DOHH2 (cell line): Measurements from ENCODE around the gene ZNF787.

Experiments
- H3F3A ChIP-seq: fragments of 200-600 bp; sonication (generic), shearing (Covaris generic); 2 replicates; pipeline ENCODE4 v1.6.0; 2016; ENCODE audit warnings: antibody characterized with exemption, mild to moderate bottlenecking; ENCODE audit not compliant: control insufficient read depth, insufficient read depth
- H3K27ac ChIP-seq: fragments of 200-600 bp; sonication (generic); 2 replicates; pipeline ENCODE4 v1.5.1; 2014; ENCODE audit warnings: low read depth, mild to moderate bottlenecking, low read length, moderate library complexity
- H3K27me3 ChIP-seq: fragments of 200-600 bp; sonication (generic); 2 replicates; pipeline ENCODE4 v1.6.1; 2014; ENCODE audit warnings: mild to moderate bottlenecking, low read length, mixed read lengths; ENCODE audit not compliant: control insufficient read depth
- H3K36me3 ChIP-seq: fragments of 200-600 bp; sonication (generic); 2 replicates; pipeline ENCODE4 v1.6.1; 2014; ENCODE audit warnings: mild to moderate bottlenecking, low read length, moderate library complexity, mixed read lengths; ENCODE audit not compliant: control insufficient read depth
- H3K4me1 ChIP-seq: fragments of 200-600 bp; sonication (generic); 2 replicates; pipeline ENCODE4 v1.6.1; 2014; ENCODE audit warnings: mild to moderate bottlenecking, low read length, mixed read lengths; ENCODE audit not compliant: control insufficient read depth
- H3K4me2 ChIP-seq: fragments of 200-600 bp; sonication (generic); 2 replicates; pipeline ENCODE4 v1.6.0; 2014; ENCODE audit warnings: mild to moderate bottlenecking, low read length, moderate library complexity
- H3K4me3 ChIP-seq: fragments of 200-600 bp; sonication (generic); 2 replicates; pipeline ENCODE4 v1.5.1; 2014; ENCODE audit warnings: mild to moderate bottlenecking, low read length, mixed read lengths
- H3K79me2 ChIP-seq: fragments of 200-600 bp; sonication (generic); 2 replicates; pipeline ENCODE4 v1.6.1; 2014; ENCODE audit warnings: mild to moderate bottlenecking, low read length, mixed read lengths; ENCODE audit not compliant: control insufficient read depth
- H3K9me2 ChIP-seq: fragments of 200-600 bp; sonication (generic); replicated peaks from 2 replicates; pipeline ENCODE4 v1.6.1; 2014; ENCODE audit warnings: mild to moderate bottlenecking, low read length, mixed read lengths; ENCODE audit not compliant: control insufficient read depth
- H3K9me3 ChIP-seq: fragments of 200-600 bp; sonication (generic); 2 replicates; pipeline ENCODE4 v1.6.1; 2014; ENCODE audit warnings: antibody characterized with exemption, low read length, mixed read lengths; ENCODE audit not compliant: control insufficient read depth, insufficient read depth
- H4K20me1 ChIP-seq: fragments of 200-600 bp; sonication (generic); 2 replicates; pipeline ENCODE4 v1.6.0; 2014; ENCODE audit warnings: low read depth, mild to moderate bottlenecking, antibody characterized with exemption, low read length, moderate library complexity; ENCODE audit not compliant: control insufficient read depth, insufficient read depth
- CTCF ChIP-seq: fragments of 200-600 bp; sonication (generic); IDR thresholded peaks from one replicate; pipeline ENCODE4 v1.5.1; 2014; ENCODE audit warnings: antibody characterized with exemption, mild to moderate bottlenecking, low read depth, low read length; ENCODE audit not compliant: poor library complexity, severe bottlenecking
- EZH2phosphoT487 ChIP-seq: fragments of 200-600 bp; sonication (generic); IDR thresholded peaks from 2 replicates; pipeline ENCODE4 v1.6.1; 2017; ENCODE audit warnings: borderline replicate concordance, mild to moderate bottlenecking, antibody characterized with exemption, low read length, moderate library complexity, mixed read lengths

Gene ZNF787

DNA sequence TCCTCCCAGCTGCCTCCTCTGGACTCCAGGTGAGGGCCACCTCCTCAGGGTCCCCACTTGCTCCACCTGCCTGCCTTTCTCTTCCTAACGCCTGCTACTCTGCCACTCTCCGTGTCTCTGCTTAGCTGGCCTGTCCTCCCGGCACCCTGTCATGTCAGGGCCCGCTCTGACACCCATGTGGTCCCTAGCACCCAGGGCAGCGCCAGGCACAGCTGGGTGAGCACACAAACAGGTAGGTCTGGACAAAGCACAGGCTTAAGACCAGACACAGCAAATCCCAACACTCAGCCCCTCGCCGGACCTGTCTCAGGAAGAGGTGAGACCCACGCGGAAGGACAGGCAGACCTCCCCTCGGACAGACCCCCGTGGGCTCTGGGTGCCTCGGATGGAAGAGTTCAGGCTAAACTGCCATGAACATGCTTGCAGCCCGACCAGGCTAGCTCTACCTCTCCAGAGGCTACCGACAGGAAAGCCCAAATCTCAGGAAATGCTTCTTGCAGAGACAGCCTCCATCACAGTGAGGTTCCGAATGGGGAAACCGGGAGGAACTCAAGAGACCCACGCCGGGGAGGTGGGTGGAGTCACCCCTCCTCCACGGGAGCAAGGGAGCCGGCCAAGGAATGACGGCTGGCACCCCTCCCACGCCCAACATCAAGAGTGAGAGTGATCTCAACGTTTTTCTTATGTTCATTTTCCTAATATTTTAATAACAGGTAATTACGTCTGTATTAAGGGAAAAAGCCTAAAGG lies 12.5 kb downstream of the ZNF787 start:
- no peak overlapping the region for H3K27ac ChIP-seq
- peaks cover 95% of the 10 kb centered on the region for H3K79me2 ChIP-seq
- no peak overlapping the region for H3K4me2 ChIP-seq

GRCh38 chr19:56107626-56108351 lies 13.3 kb downstream of the ZNF787 start:
- H3K9me3 ChIP-seq = no peaks in the 10 kb centered on the region
- peaks cover 95% of the 10 kb centered on the region for H3K79me2 ChIP-seq
- TF ChIP-seq EZH2phosphoT487 (no peak), CTCF (no peak)
- no peak overlapping the region for H3K4me3 ChIP-seq
- no peaks in the 10 kb centered on the region for H3K9me2 ChIP-seq
- no peak overlapping the region for H3K27ac ChIP-seq
- no peak overlapping the region for H3K4me2 ChIP-seq
- peaks cover 4% of the 10 kb centered on the region for H3F3A ChIP-seq
- peaks cover 18% of the 10 kb centered on the region; the same call in 1 of the 2 replicates for H4K20me1 ChIP-seq
- peaks cover 50% of the 10 kb centered on the region for H3K4me1 ChIP-seq
- peaks cover 6% of the 10 kb centered on the region; the same call in 1 of the 2 replicates for H3K36me3 ChIP-seq
- H3K27me3 ChIP-seq = no peaks in the 10 kb centered on the region

More for the DNA sequence above, 12.5 kb downstream of the ZNF787 start:
- Histone ChIP-seq H4K20me1 (peaks cover 25% of the 10 kb centered on the region; the same call in 1 of the 2 replicates), H3K9me2 (no peaks in the 10 kb centered on the region), H3K4me3 (no peak overlapping the region), H3K36me3 (peaks cover 9% of the 10 kb centered on the region; the same call in 1 of the 2 replicates), H3K27me3 (no peaks in the 10 kb centered on the region), H3F3A (peaks cover 7% of the 10 kb centered on the region), H3K4me1 (peaks cover 59% of the 10 kb centered on the region), H3K9me3 (no peaks in the 10 kb centered on the region)
- TF ChIP-seq EZH2phosphoT487 (no peak), CTCF (no peak)

GRCh38 chr19:56106993-56107392 lies 14.1 kb downstream of the ZNF787 start:
- H3K27ac ChIP-seq = no peak overlapping the region
- no peak for TF ChIP-seq CTCF
- no peak for TF ChIP-seq EZH2phosphoT487
- no peaks in the 10 kb centered on the region for H3K27me3 ChIP-seq
- peaks cover 42% of the 10 kb centered on the region for H3K4me1 ChIP-seq
- peaks cover 95% of the 10 kb centered on the region for H3K79me2 ChIP-seq
- H3K4me3 ChIP-seq = no peak overlapping the region
- H3F3A ChIP-seq = peaks cover 2% of the 10 kb centered on the region
- no peaks in the 10 kb centered on the region for H3K9me2 ChIP-seq
- H3K4me2 ChIP-seq = no peak overlapping the region
- peaks cover 17% of the 10 kb centered on the region; the same call in 1 of the 2 replicates for H4K20me1 ChIP-seq
- peaks cover 7% of the 10 kb centered on the region for H3K36me3 ChIP-seq
- H3K9me3 ChIP-seq = no peaks in the 10 kb centered on the region
